ENCODE measurements around the gene HMGCLL1. TPM values are rescaled to one million over a fixed set of nuclear protein-coding genes. Genes with fewer than 3 reads are reported as not detected.

Gene HMGCLL1
- total RNA-seq, 1 donor = 0.36 TPM

DNA sequence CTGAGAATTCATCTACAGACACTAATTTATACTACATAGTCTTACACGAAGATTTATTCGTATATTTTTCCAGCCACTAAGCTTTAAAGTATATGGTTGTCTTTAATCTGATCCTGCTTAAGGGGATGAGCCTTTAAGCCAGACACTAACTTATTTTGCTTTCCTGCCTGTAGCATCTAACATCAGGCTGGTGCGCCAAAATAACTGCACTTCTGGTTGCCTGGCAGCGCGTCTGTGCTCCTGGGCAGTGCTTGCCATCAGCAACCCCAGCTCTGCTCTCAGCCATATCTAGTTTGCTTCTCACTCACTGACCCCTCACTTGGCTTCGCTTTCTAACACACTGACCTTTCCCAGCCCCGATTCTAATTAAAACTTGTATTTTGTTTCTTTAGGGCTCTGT lies 21.8 kb downstream of the HMGCLL1 start:
- no peaks in the 10 kb centered on the region for H3K9me3 ChIP-seq (ENCODE audit: low read depth, low read length)
- no peaks in the 10 kb centered on the region for H3K4me1 ChIP-seq (ENCODE audit: insufficient read depth, low read length)
- H2AFZ ChIP-seq (ENCODE audit: low read length) = no peak overlapping the region
- H3K79me2 ChIP-seq (ENCODE audit: insufficient read depth, low read length) = no peaks in the 10 kb centered on the region
- H3K27ac ChIP-seq (ENCODE audit: low read depth, low read length) = no peak overlapping the region
- H3K4me3 ChIP-seq (ENCODE audit: insufficient read depth, low read length) = no peak overlapping the region
- H4K20me1 ChIP-seq (ENCODE audit: insufficient read depth, low read length) = no peaks in the 10 kb centered on the region
- DNase-seq (ENCODE audit: insufficient read length, low spot score, missing footprints) = no peak
- TF ChIP-seq CTCF (IDR thresholded peaks at IDR 0.05; ENCODE audit: extremely low read depth, low read depth, low read length) = no peak
- H3K27me3 ChIP-seq (ENCODE audit: insufficient read depth, low read length) = no peaks in the 10 kb centered on the region
- no peaks in the 10 kb centered on the region for H3K36me3 ChIP-seq (ENCODE audit: insufficient read depth, low read length)
- H3K4me2 ChIP-seq (ENCODE audit: insufficient read depth, low read length) = no peak overlapping the region

DNA sequence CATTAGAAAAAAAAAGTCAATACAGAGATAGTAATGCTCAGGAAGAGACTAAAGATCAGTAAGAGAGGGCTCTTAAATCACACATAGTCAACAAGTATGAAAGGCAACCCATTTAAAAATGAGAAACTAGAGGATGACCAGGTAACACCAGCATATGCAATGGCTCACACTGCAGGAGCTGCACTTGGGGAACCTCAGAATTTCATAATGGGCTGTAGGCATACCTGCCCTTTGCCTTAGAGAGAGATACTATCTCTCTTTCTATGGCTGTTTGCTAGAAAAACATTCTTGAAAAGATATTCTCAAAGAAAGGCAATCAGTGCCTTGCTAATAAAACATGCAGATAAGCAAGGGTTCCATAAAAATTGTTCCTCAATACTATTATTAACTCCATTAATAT lies 33.2 kb downstream of the HMGCLL1 start:
- H3K4me3 ChIP-seq (ENCODE audit: insufficient read depth, low read length) = no peak overlapping the region
- H4K20me1 ChIP-seq (ENCODE audit: insufficient read depth, low read length) = no peaks in the 10 kb centered on the region
- DNase-seq (ENCODE audit: insufficient read length, low spot score, missing footprints) = no peak
- H3K4me2 ChIP-seq (ENCODE audit: insufficient read depth, low read length) = no peak overlapping the region
- no peaks in the 10 kb centered on the region for H3K4me1 ChIP-seq (ENCODE audit: insufficient read depth, low read length)
- H3K27me3 ChIP-seq (ENCODE audit: insufficient read depth, low read length) = no peaks in the 10 kb centered on the region
- no peak for TF ChIP-seq CTCF (IDR thresholded peaks at IDR 0.05; ENCODE audit: extremely low read depth, low read depth, low read length)
- H2AFZ ChIP-seq (ENCODE audit: low read length) = no peak overlapping the region
- no peaks in the 10 kb centered on the region for H3K79me2 ChIP-seq (ENCODE audit: insufficient read depth, low read length)
- no peaks in the 10 kb centered on the region for H3K36me3 ChIP-seq (ENCODE audit: insufficient read depth, low read length)
- H3K27ac ChIP-seq (ENCODE audit: low read depth, low read length) = no peak overlapping the region
- no peaks in the 10 kb centered on the region for H3K9me3 ChIP-seq (ENCODE audit: low read depth, low read length)

DNA sequence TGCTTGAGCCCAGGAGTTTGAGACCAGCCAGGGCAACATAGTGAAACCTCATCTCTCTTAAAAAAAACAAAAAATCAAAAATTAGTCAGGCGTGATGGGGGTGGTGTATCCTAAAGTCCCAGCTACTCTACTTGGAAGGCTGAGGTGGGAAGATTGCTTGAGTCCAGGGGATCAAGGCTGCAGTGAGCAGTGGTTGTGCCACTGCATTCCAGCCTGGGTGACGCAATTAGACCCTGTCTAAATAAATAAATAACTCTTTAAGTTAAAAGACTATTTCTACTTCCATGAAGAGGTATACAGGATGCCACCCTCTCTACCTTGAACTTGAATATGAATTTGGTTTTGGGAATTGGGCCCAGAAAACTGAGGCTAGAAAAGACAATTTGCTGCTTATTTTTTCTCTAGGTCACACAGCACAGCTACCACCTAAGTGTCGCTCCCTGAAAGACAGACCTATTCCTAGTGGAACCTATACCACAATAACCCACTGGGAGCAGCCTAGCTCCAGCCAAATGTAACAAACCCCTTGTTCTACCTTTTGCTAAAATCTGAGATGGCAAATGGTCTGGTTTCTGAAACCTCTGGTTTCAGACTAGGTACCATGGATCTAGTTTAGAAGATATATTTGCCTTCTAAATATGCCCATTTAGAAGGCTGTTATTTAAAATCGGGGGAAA lies 35.2 kb downstream of the HMGCLL1 start:
- Histone ChIP-seq H4K20me1 (ENCODE audit: insufficient read depth, low read length) (no peaks in the 10 kb centered on the region), H3K27me3 (ENCODE audit: insufficient read depth, low read length) (no peaks in the 10 kb centered on the region), H3K27ac (ENCODE audit: low read depth, low read length) (no peak overlapping the region), H3K4me3 (ENCODE audit: insufficient read depth, low read length) (no peak overlapping the region), H3K79me2 (ENCODE audit: insufficient read depth, low read length) (no peaks in the 10 kb centered on the region), H3K9me3 (ENCODE audit: low read depth, low read length) (no peaks in the 10 kb centered on the region), H2AFZ (ENCODE audit: low read length) (no peak overlapping the region), H3K36me3 (ENCODE audit: insufficient read depth, low read length) (no peaks in the 10 kb centered on the region), H3K4me2 (ENCODE audit: insufficient read depth, low read length) (no peak overlapping the region), H3K4me1 (ENCODE audit: insufficient read depth, low read length) (no peaks in the 10 kb centered on the region)
- DNase-seq (ENCODE audit: insufficient read length, low spot score, missing footprints) = no peak
- TF ChIP-seq CTCF (IDR thresholded peaks at IDR 0.05; ENCODE audit: extremely low read depth, low read depth, low read length) = no peak

- no peaks in the 10 kb centered on the region for H4K20me1 ChIP-seq (ENCODE audit: insufficient read depth, low read length)
- no peak overlapping the region for H3K27ac ChIP-seq (ENCODE audit: low read depth, low read length)
- H3K27me3 ChIP-seq (ENCODE audit: insufficient read depth, low read length) = no peaks in the 10 kb centered on the region
- no peak overlapping the region for H3K4me2 ChIP-seq (ENCODE audit: insufficient read depth, low read length)
- H3K4me3 ChIP-seq (ENCODE audit: insufficient read depth, low read length) = no peak overlapping the region
- no peaks in the 10 kb centered on the region for H3K9me3 ChIP-seq (ENCODE audit: low read depth, low read length)
- no peaks in the 10 kb centered on the region for H3K4me1 ChIP-seq (ENCODE audit: insufficient read depth, low read length)
- H2AFZ ChIP-seq (ENCODE audit: low read length) = no peak overlapping the region
- no peaks in the 10 kb centered on the region for H3K36me3 ChIP-seq (ENCODE audit: insufficient read depth, low read length)
- H3K79me2 ChIP-seq (ENCODE audit: insufficient read depth, low read length) = no peaks in the 10 kb centered on the region
- TF ChIP-seq CTCF (IDR thresholded peaks at IDR 0.05; ENCODE audit: extremely low read depth, low read depth, low read length) = no peak
- DNase-seq (ENCODE audit: insufficient read length, low spot score, missing footprints) = peak; percentile 69
Measured at GRCh38 chr6:55541024-55541423, 38.0 kb downstream of the HMGCLL1 start.

Measured in osteoblast (primary cell).